OCI-LY7 (cell line): ENCODE data around the gene CCDC3.

Source experiments
- EZH2phosphoT487 ChIP-seq: fragments of 200-600 bp; sonication (generic); IDR thresholded peaks from 2 replicates; pipeline ENCODE4 v1.6.1; 2018; ENCODE audit warnings: low read depth, borderline replicate concordance, mild to moderate bottlenecking, mixed run types, antibody characterized with exemption, low read length, moderate library complexity, mixed read lengths
- TF ChIP-seq, protein P1 (sequence below): fragments of 200-600 bp; sonication (generic); conservative IDR thresholded peaks from 2 replicates; pipeline ENCODE4 v1.5.1; 2014; ENCODE audit warnings: mild to moderate bottlenecking, antibody characterized with exemption, low read length, moderate library complexity, mixed read lengths

DNA sequence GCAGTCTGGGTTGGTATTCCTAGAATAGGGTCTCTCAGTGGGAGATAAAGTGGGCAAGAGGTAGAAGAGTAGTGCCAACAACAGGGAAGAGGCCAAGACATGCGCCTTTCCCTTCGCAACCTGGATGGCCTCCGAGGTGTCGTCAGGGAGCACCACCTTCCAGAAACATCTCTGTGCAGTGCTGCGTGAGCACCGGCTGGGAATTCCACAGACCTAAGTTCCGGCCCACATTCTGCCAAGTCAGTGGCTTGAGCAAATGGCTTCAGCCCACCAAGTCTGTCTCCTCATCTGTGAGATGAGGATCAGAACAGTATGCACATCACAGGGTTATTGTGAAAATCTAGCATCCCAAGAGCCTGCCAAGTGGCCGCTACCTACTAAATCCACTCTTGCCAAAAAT, 40.6 kb downstream of the CCDC3 start:
- TF ChIP-seq, protein P1, sequence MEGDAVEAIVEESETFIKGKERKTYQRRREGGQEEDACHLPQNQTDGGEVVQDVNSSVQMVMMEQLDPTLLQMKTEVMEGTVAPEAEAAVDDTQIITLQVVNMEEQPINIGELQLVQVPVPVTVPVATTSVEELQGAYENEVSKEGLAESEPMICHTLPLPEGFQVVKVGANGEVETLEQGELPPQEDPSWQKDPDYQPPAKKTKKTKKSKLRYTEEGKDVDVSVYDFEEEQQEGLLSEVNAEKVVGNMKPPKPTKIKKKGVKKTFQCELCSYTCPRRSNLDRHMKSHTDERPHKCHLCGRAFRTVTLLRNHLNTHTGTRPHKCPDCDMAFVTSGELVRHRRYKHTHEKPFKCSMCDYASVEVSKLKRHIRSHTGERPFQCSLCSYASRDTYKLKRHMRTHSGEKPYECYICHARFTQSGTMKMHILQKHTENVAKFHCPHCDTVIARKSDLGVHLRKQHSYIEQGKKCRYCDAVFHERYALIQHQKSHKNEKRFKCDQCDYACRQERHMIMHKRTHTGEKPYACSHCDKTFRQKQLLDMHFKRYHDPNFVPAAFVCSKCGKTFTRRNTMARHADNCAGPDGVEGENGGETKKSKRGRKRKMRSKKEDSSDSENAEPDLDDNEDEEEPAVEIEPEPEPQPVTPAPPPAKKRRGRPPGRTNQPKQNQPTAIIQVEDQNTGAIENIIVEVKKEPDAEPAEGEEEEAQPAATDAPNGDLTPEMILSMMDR, result no peak
- TF ChIP-seq EZH2phosphoT487, result no peak
